HEK293 (cell line): ENCODE measurements around the gene BZW2.

Experiments
- CTCF ChIA-PET: fragments of 350-600 bp; formaldehyde crosslinking; extraction: SDS; loops from one replicate; lab custom pipeline; 2021; ENCODE audit warnings: antibody characterized with exemption; lab: Yijun Ruan, JAX
- POLR2A ChIA-PET: fragments of 300-600 bp; formaldehyde crosslinking; extraction: SDS; loops from one replicate; lab custom pipeline; 2020; ENCODE audit warnings: antibody characterized with exemption, inconsistent platforms; lab: Yijun Ruan, JAX
- H3K27ac ChIP-seq: fragments of 200-500 bp; sonication (Bioruptor generic); 2 replicates; pipeline ENCODE4 v1.5.1; 2014; ENCODE audit warnings: low read depth, low read length, control low read depth, inconsistent platforms; ENCODE audit errors: extremely low read depth
- H3K36me3 ChIP-seq, 2 experiments: fragments of 200-500 bp in 1 of 2; sonication (Bioruptor generic) in 1 of 2; 1 replicate in 1 of 2; 2 replicates in 1 of 2; pipeline ENCODE4 v1.5.1; 2014 to 2017; ENCODE audit warnings: inconsistent platforms in 2 of 2, low read length in 2 of 2; ENCODE audit not compliant: control insufficient read depth in 2 of 2, insufficient read depth in 1 of 2
- H3K4me1 ChIP-seq: fragments of 200-500 bp; sonication (Bioruptor generic); 2 replicates; pipeline ENCODE4 v1.5.1; 2014; ENCODE audit warnings: mild to moderate bottlenecking, low read length, inconsistent platforms; ENCODE audit not compliant: control insufficient read depth, insufficient read depth
- H3K4me3 ChIP-seq: 2 replicates; pipeline ENCODE4 v1.5.1; 2011; ENCODE audit warnings: low read depth, mild to moderate bottlenecking, control low read depth, low read length, moderate library complexity
- H3K9me3 ChIP-seq: fragments of 200-500 bp; sonication (Bioruptor generic); 2 replicates; pipeline ENCODE4 v1.5.1; 2014; ENCODE audit warnings: low read depth, low read length, inconsistent platforms; ENCODE audit not compliant: control insufficient read depth, insufficient read depth
- SCRT1 ChIP-seq: fragments of 450-650 bp; formaldehyde crosslinking; IDR thresholded peaks from 2 replicates; pipeline ENCODE4 v1.5.1; 2016; ENCODE audit warnings: missing biosample characterization, missing genetic modification characterization, borderline replicate concordance
- ZFP37 ChIP-seq: fragments of 450-650 bp; formaldehyde crosslinking; IDR thresholded peaks from 2 replicates; pipeline ENCODE4 v1.5.1; 2016; ENCODE audit warnings: missing biosample characterization, missing genetic modification characterization
- ZNF121 ChIP-seq: fragments of 450-650 bp; formaldehyde crosslinking; IDR thresholded peaks from 2 replicates; pipeline ENCODE4 v1.5.1; 2016; ENCODE audit warnings: missing biosample characterization, missing genetic modification characterization
- ZNF133 ChIP-seq: fragments of 450-650 bp; formaldehyde crosslinking; IDR thresholded peaks from 2 replicates; pipeline ENCODE4 v1.5.1; 2016; ENCODE audit warnings: missing biosample characterization, missing genetic modification characterization
- ZNF433 ChIP-seq: fragments of 450-650 bp; formaldehyde crosslinking; IDR thresholded peaks from 2 replicates; pipeline ENCODE4 v1.5.1; 2016; ENCODE audit warnings: missing biosample characterization, missing genetic modification characterization, low read depth
- ZNF518A ChIP-seq: fragments of 450-650 bp; formaldehyde crosslinking; conservative IDR thresholded peaks from 2 replicates; pipeline ENCODE4 v1.5.1; 2016; ENCODE audit warnings: low read depth, missing biosample characterization, missing genetic modification characterization
- ZNF521 ChIP-seq: fragments of 450-650 bp; formaldehyde crosslinking; IDR thresholded peaks from 2 replicates; pipeline ENCODE4 v1.5.1; 2017; ENCODE audit warnings: missing biosample characterization, mild to moderate bottlenecking, missing genetic modification characterization
- ZNF555 ChIP-seq: fragments of 450-650 bp; formaldehyde crosslinking; conservative IDR thresholded peaks from 2 replicates; pipeline ENCODE4 v1.5.1; 2017; ENCODE audit warnings: missing biosample characterization, mild to moderate bottlenecking, missing genetic modification characterization, inconsistent platforms
- ZNF629 ChIP-seq: fragments of 450-650 bp; formaldehyde crosslinking; IDR thresholded peaks from 2 replicates; pipeline ENCODE4 v1.5.1; 2017; ENCODE audit warnings: missing biosample characterization, missing genetic modification characterization
- ZNF660 ChIP-seq: fragments of 450-650 bp; IDR thresholded peaks from 2 replicates; pipeline ENCODE4 v1.5.1; 2018; ENCODE audit warnings: missing biosample characterization, mild to moderate bottlenecking, missing genetic modification characterization
- ZSCAN16 ChIP-seq: fragments of 450-650 bp; formaldehyde crosslinking; IDR thresholded peaks from 2 replicates; pipeline ENCODE4 v1.5.1; 2016; ENCODE audit warnings: missing biosample characterization, missing genetic modification characterization
- ZSCAN4 ChIP-seq: fragments of 450-650 bp; formaldehyde crosslinking; IDR thresholded peaks from 2 replicates; pipeline ENCODE4 v1.5.1; 2017; ENCODE audit warnings: missing biosample characterization, missing genetic modification characterization
- TF ChIP-seq, protein P1 (sequence below): fragments of 450-650 bp; formaldehyde crosslinking; IDR thresholded peaks from 2 replicates; pipeline ENCODE4 v1.5.1; 2016; ENCODE audit warnings: missing biosample characterization, missing genetic modification characterization
- TF ChIP-seq, protein P2 (sequence below): fragments of 450-650 bp; formaldehyde crosslinking; IDR thresholded peaks from 2 replicates; pipeline ENCODE4 v1.5.1; 2017; ENCODE audit warnings: missing biosample characterization, missing genetic modification characterization
- TF ChIP-seq, protein P3 (sequence below): fragments of 450-650 bp; formaldehyde crosslinking; IDR thresholded peaks from 2 replicates; pipeline ENCODE4 v1.5.1; 2016; ENCODE audit warnings: missing biosample characterization, missing genetic modification characterization, borderline replicate concordance
- TF ChIP-seq, protein P4 (sequence below): fragments of 450-650 bp; formaldehyde crosslinking; IDR thresholded peaks from 2 replicates; pipeline ENCODE4 v1.5.1; 2017; ENCODE audit warnings: missing biosample characterization, missing genetic modification characterization

BZW2 gene

DNA sequence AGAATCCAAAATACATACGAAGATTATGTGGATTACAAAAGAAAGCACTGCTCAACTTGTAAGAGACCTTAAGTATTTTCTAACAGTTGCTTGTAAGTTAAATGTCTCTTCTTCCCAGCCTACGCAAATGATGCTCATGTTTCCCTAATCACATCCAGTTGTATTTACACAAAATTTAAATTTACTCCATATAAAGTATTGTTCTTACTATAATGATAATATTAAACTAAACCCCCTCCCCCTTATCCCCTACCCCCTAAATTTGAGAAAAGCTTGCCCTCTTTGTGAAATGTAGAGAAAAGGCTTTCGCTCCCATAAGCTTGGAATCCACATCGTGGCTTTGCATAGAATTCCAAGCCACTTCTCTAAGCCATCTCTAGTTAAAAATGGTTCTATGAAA lies 29.9 kb upstream of the BZW2 start (continued):
- TF ChIP-seq SCRT1 (tag by site-specific recombination) = no peak
- TF ChIP-seq ZFP37 (tag by site-specific recombination) = no peak
- TF ChIP-seq, protein P1, sequence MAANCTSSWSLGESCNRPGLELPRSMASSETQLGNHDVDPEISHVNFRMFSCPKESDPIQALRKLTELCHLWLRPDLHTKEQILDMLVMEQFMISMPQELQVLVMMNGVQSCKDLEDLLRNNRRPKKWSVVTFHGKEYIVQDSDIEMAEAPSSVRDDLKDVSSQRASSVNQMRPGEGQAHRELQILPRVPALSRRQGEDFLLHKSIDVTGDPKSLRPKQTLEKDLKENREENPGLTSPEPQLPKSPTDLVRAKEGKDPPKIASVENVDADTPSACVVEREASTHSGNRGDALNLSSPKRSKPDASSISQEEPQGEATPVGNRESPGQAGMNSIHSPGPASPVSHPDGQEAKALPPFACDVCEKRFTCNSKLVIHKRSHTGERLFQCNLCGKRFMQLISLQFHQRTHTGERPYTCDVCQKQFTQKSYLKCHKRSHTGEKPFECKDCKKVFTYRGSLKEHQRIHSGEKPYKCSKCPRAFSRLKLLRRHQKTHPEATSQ = no peak
- TF ChIP-seq ZNF521 (tag by site-specific recombination) = no peak
- no peak for TF ChIP-seq ZNF121

DNA sequence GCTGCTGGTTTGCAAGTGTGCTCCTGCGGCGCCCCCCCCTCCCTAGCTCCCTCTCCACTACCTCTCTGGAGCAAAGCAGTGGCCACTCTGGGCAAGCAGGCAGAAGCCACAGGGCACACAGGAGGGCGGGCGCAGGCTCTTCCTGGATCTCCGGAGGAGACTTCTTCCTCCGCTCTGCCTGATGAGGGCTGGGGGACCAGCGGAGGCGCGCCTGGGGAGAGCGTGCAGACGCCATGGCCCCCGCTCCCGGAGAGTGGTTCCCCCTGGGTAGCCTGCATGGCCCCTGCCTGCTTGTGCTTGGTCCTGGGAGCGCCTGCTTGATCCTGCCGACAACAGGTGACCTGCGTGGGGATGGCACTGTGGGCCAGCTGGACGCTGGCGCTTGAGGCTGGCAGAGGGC lies 29.4 kb upstream of the BZW2 start:
- no peak overlapping the region for H3K4me3 ChIP-seq
- TF ChIP-seq, protein P2, sequence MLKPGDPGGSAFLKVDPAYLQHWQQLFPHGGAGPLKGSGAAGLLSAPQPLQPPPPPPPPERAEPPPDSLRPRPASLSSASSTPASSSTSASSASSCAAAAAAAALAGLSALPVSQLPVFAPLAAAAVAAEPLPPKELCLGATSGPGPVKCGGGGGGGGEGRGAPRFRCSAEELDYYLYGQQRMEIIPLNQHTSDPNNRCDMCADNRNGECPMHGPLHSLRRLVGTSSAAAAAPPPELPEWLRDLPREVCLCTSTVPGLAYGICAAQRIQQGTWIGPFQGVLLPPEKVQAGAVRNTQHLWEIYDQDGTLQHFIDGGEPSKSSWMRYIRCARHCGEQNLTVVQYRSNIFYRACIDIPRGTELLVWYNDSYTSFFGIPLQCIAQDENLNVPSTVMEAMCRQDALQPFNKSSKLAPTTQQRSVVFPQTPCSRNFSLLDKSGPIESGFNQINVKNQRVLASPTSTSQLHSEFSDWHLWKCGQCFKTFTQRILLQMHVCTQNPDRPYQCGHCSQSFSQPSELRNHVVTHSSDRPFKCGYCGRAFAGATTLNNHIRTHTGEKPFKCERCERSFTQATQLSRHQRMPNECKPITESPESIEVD = no peak
- TF ChIP-seq ZSCAN16 (tag by site-specific recombination) (no peak), ZSCAN4 (no peak), ZNF660 (tag by site-specific recombination) (no peak), ZNF555 (tag by site-specific recombination) (no peak), ZNF433 (tag by site-specific recombination) (no peak), ZNF629 (tag by site-specific recombination) (no peak)
- TF ChIP-seq, protein P3, sequence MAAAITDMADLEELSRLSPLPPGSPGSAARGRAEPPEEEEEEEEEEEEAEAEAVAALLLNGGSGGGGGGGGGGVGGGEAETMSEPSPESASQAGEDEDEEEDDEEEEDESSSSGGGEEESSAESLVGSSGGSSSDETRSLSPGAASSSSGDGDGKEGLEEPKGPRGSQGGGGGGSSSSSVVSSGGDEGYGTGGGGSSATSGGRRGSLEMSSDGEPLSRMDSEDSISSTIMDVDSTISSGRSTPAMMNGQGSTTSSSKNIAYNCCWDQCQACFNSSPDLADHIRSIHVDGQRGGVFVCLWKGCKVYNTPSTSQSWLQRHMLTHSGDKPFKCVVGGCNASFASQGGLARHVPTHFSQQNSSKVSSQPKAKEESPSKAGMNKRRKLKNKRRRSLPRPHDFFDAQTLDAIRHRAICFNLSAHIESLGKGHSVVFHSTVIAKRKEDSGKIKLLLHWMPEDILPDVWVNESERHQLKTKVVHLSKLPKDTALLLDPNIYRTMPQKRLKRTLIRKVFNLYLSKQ (tag by site-specific recombination) = no peak
- TF ChIP-seq, protein P4, sequence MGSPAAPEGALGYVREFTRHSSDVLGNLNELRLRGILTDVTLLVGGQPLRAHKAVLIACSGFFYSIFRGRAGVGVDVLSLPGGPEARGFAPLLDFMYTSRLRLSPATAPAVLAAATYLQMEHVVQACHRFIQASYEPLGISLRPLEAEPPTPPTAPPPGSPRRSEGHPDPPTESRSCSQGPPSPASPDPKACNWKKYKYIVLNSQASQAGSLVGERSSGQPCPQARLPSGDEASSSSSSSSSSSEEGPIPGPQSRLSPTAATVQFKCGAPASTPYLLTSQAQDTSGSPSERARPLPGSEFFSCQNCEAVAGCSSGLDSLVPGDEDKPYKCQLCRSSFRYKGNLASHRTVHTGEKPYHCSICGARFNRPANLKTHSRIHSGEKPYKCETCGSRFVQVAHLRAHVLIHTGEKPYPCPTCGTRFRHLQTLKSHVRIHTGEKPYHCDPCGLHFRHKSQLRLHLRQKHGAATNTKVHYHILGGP (tag by site-specific recombination) = no peak
- TF ChIP-seq, all 188 proteins: peak for 0
- H3K36me3 ChIP-seq = peaks cover 27 to 28% of the 10 kb centered on the region in 2 experiments
- no peaks in the 10 kb centered on the region for H3K9me3 ChIP-seq
- ChIA-PET POLR2A (no interaction called here), CTCF (interaction anchor here (0.5 kb wide), 1 partner anchor 302 kb away, joined by 3 read pairs; no protein-coding TSS in a partner anchor)
- no peak overlapping the region for H3K27ac ChIP-seq
- no peaks in the 10 kb centered on the region for H3K4me1 ChIP-seq

DNA sequence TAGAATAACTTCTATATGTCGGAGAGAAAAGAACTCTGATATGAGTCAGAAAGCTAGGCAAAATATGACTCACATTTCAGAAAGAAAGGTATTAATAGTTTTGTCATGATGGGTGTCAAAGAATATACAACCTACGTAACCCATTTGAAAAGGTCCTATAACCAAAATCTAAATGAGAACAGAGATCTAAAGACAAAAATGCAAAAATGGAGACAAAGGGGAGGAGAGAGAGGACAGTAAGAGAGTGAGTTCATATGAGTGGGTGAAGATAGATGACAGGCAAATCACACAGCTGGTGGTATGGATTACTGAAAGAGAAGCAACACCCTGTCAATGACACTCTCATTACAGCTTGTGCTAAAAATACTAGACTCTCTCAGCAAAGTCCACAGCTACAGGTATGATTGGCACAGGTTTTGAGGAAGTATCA lies 26.0 kb upstream of the BZW2 start:
- Histone ChIP-seq H3K36me3 (peaks cover 25 to 42% of the 10 kb centered on the region in 2 experiments), H3K4me1 (no peaks in the 10 kb centered on the region), H3K4me3 (no peak overlapping the region), H3K27ac (no peak overlapping the region), H3K9me3 (no peaks in the 10 kb centered on the region)
- POLR2A ChIA-PET = no interaction called here
- TF ChIP-seq ZNF133 (tag by site-specific recombination) = peak; percentile 78
- TF ChIP-seq ZNF518A (tag by site-specific recombination) = no peak
- CTCF ChIA-PET = no interaction called here
